HEK293T (cell line): ENCODE measurements around the gene DHFR.

Source experiments
- CTCF ChIA-PET: fragments of 350-600 bp; formaldehyde crosslinking; extraction: SDS; loops from one replicate; lab custom pipeline; 2021; ENCODE audit warnings: antibody characterized with exemption, inconsistent platforms; lab: Yijun Ruan, JAX
- POLR2A ChIA-PET: fragments of 350-600 bp; formaldehyde crosslinking; extraction: SDS; loops from one replicate; lab custom pipeline; 2020; ENCODE audit warnings: antibody characterized with exemption, inconsistent platforms; lab: Yijun Ruan, JAX
- DNase-seq: peaks from one replicate; pipeline ENCODE4 v3.0.0; 2012; ENCODE audit warnings: mixed read lengths; ENCODE audit errors: extremely low spot score
- ARNT ChIP-seq: fragments of 450-650 bp; IDR thresholded peaks from 2 replicates; pipeline ENCODE4 v1.6.1; 2017; ENCODE audit warnings: mild to moderate bottlenecking
- BHLHE40 ChIP-seq: fragments of 450-650 bp; IDR thresholded peaks from 2 replicates; pipeline ENCODE4 v1.6.1; 2016; ENCODE audit warnings: mild to moderate bottlenecking, moderate library complexity, borderline replicate concordance
- CTBP1 ChIP-seq: fragments of 450-650 bp; IDR thresholded peaks from 2 replicates; pipeline ENCODE4 v1.6.1; 2016; ENCODE audit warnings: borderline replicate concordance
- ELF4 ChIP-seq: fragments of 450-650 bp; IDR thresholded peaks from 2 replicates; pipeline ENCODE4 v1.6.1; 2017; ENCODE audit warnings: antibody characterized with exemption
- FOXA1 ChIP-seq: fragments of 450-650 bp; IDR thresholded peaks from 2 replicates; pipeline ENCODE4 v1.6.1; 2016; ENCODE audit warnings: mild to moderate bottlenecking
- FOXK2 ChIP-seq: fragments of 450-650 bp; IDR thresholded peaks from 2 replicates; pipeline ENCODE4 v1.6.1; 2016; ENCODE audit warnings: mild to moderate bottlenecking
- FOXM1 ChIP-seq: fragments of 450-650 bp; IDR thresholded peaks from 2 replicates; pipeline ENCODE4 v1.6.1; 2017; ENCODE audit warnings: mild to moderate bottlenecking, borderline replicate concordance
- HDGF ChIP-seq: fragments of 450-650 bp; IDR thresholded peaks from 2 replicates; pipeline ENCODE4 v1.6.1; 2017; ENCODE audit warnings: antibody characterized with exemption, borderline replicate concordance
- L3MBTL2 ChIP-seq: fragments of 450-650 bp; conservative IDR thresholded peaks from 2 replicates; pipeline ENCODE4 v1.6.1; 2016; ENCODE audit warnings: mild to moderate bottlenecking
- LEF1 ChIP-seq: fragments of 450-650 bp; IDR thresholded peaks from 2 replicates; pipeline ENCODE4 v1.6.1; 2017; ENCODE audit warnings: mild to moderate bottlenecking, borderline replicate concordance
- NFRKB ChIP-seq: fragments of 450-650 bp; IDR thresholded peaks from 2 replicates; pipeline ENCODE4 v1.6.1; 2016; ENCODE audit warnings: mild to moderate bottlenecking, moderate library complexity
- SP1 ChIP-seq: fragments of 450-650 bp; IDR thresholded peaks from 2 replicates; pipeline ENCODE4 v1.6.1; 2017
- SUZ12 ChIP-seq: fragments of 450-650 bp; IDR thresholded peaks from 2 replicates; pipeline ENCODE4 v1.6.1; 2016; ENCODE audit warnings: mild to moderate bottlenecking
- TARDBP ChIP-seq: fragments of 450-650 bp; IDR thresholded peaks from 2 replicates; pipeline ENCODE4 v1.6.1; 2016
- ZNF384 ChIP-seq: fragments of 450-650 bp; IDR thresholded peaks from 2 replicates; pipeline ENCODE4 v1.6.1; 2016
- TF ChIP-seq, protein P1 (sequence below): fragments of 450-650 bp; IDR thresholded peaks from 2 replicates; pipeline ENCODE4 v1.6.1; 2016

The DHFR gene

GRCh38 chr5:80629281-80629680 is 25.5 kb downstream of the DHFR start:
- POLR2A ChIA-PET: no interaction called here
- no peak for DNase-seq
- TF ChIP-seq TARDBP (no peak), LEF1 (no peak), ELF4 (no peak), ARNT (no peak), SUZ12 (no peak), BHLHE40 (no peak), SP1 (no peak), CTBP1 (no peak), HDGF (no peak), NFRKB (no peak), FOXK2 (no peak), ZNF384 (no peak)
- TF ChIP-seq, protein P1, sequence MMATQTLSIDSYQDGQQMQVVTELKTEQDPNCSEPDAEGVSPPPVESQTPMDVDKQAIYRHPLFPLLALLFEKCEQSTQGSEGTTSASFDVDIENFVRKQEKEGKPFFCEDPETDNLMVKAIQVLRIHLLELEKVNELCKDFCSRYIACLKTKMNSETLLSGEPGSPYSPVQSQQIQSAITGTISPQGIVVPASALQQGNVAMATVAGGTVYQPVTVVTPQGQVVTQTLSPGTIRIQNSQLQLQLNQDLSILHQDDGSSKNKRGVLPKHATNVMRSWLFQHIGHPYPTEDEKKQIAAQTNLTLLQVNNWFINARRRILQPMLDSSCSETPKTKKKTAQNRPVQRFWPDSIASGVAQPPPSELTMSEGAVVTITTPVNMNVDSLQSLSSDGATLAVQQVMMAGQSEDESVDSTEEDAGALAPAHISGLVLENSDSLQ: no peak
- CTCF ChIA-PET: no interaction called here

DNA sequence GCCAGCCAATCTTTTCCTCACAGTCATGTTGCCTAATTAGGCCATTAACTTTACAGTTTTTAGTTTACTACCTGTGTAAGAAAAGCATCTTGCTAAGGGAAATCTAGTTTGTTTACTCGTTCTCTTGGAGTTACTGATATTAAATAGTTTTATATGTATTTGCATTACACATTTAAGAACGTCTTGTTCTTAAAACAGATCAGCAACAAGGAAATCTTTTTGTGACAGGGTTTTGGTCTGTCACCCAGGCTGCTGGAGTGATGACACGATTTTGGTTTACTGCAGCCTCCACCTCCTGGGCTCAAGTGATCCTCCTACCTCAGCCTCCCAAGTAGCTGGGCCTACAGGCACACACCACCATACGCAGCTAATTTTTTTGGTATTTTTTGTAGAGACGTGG is 29.6 kb downstream of the DHFR start:
- no peak for DNase-seq
- ChIA-PET CTCF (no interaction called here), POLR2A (no interaction called here)
- TF ChIP-seq HDGF (no peak), ARNT (no peak), FOXA1 (no peak), ELF4 (no peak), NFRKB (no peak), BHLHE40 (no peak)

- ChIA-PET POLR2A (interaction anchor here (1.0 kb wide), 1 partner anchor 216 kb away, joined by 3 read pairs; the partner anchor contains the start of gene ZFYVE16), CTCF (interaction anchor here (0.6 kb wide), 1 partner anchor 42 kb away, joined by 3 read pairs; no protein-coding TSS in a partner anchor)
- no peak for DNase-seq
- TF ChIP-seq LEF1: no peak
These were observed 30.8 kb downstream of the DHFR start for GRCh38 chr5:80623999-80624398.

GRCh38 chr5:80622756-80623155 is 32.0 kb downstream of the DHFR start:
- POLR2A ChIA-PET: no interaction called here

GRCh38 chr5:80620211-80620610 is 34.6 kb downstream of the DHFR start:
- ChIA-PET CTCF (no interaction called here), POLR2A (no interaction called here)
- TF ChIP-seq L3MBTL2: no peak
- TF ChIP-seq HDGF: no peak
- TF ChIP-seq LEF1: no peak
- TF ChIP-seq FOXK2: no peak
- no peak for TF ChIP-seq FOXA1
- DNase-seq: no peak

More at GRCh38 chr5:80622756-80623155, 32.0 kb downstream of the DHFR start:
- no peak for DNase-seq
- CTCF ChIA-PET: interaction anchor here (0.6 to 0.7 kb wide), 2 partner anchors 371 to 1624 kb away, joined by 3 read pairs; no protein-coding TSS in a partner anchor
- TF ChIP-seq NFRKB: no peak
- TF ChIP-seq HDGF: no peak
- TF ChIP-seq LEF1: no peak
- TF ChIP-seq ARNT: no peak
- TF ChIP-seq SUZ12: no peak
- TF ChIP-seq FOXK2: no peak
- TF ChIP-seq L3MBTL2: no peak
- TF ChIP-seq ELF4: no peak
- no peak for TF ChIP-seq TARDBP
- no peak for TF ChIP-seq CTBP1
- no peak for TF ChIP-seq BHLHE40
- TF ChIP-seq ZNF384: no peak
- TF ChIP-seq FOXM1: no peak
- TF ChIP-seq SP1: no peak
- TF ChIP-seq FOXA1: no peak
- TF ChIP-seq, protein P1: no peak

GRCh38 chr5:80619086-80619485 is 35.7 kb downstream of the DHFR start:
- no peak for TF ChIP-seq SP1
- no peak for TF ChIP-seq HDGF
- TF ChIP-seq L3MBTL2: no peak
- no peak for TF ChIP-seq LEF1
- TF ChIP-seq TARDBP: no peak
- no peak for TF ChIP-seq ELF4
- no peak for TF ChIP-seq FOXK2
- no peak for TF ChIP-seq ZNF384
- CTCF ChIA-PET: no interaction called here
- POLR2A ChIA-PET: no interaction called here
- DNase-seq: no peak

DNA sequence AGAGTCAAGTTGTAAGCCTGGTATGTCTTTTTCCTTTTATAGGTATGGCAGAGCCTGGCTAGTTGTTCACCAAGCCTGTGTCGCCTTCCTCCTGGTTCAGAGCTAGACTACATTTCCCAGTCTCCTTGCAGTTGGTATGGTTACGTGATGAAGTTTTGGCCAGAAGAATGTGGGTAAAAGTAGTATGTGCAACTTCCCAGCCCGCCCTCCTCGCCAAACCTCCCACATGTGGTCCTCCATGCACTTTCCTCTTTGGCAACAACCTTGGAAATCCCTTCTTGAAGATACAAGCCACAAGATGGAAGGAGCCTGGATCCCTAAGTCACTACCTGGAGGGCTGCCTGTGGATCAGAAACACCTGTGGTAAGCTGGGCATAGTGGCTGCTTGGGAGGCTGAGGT is 36.3 kb downstream of the DHFR start:
- TF ChIP-seq ARNT: no peak
- no peak for TF ChIP-seq ZNF384
- no peak for TF ChIP-seq FOXM1
- no peak for TF ChIP-seq SP1
- TF ChIP-seq, protein P1: no peak
- TF ChIP-seq BHLHE40: no peak
- TF ChIP-seq LEF1: no peak
- no peak for TF ChIP-seq SUZ12
- TF ChIP-seq TARDBP: no peak
- POLR2A ChIA-PET: no interaction called here
- CTCF ChIA-PET: no interaction called here
- DNase-seq: no peak
